Colonic mucosa (tissue), 4 donors: ENCODE measurements around the gene SCAI. TPM values are rescaled to one million over a fixed set of nuclear protein-coding genes. Genes with fewer than 3 reads are reported as not detected.

Source experiments
- DNase-seq: peaks from one replicate; pipeline ENCODE4 v3.0.0-alpha.2; 2020
- H3K27ac ChIP-seq: fragments of 200-600 bp; one replicate; pipeline ENCODE4 v1.8.0; 2021
- H3K27me3 ChIP-seq: fragments of 200-600 bp; one replicate; pipeline ENCODE4 v1.8.0; 2021
- H3K36me3 ChIP-seq: fragments of 200-600 bp; one replicate; pipeline ENCODE4 v1.8.0; 2021
- H3K4me1 ChIP-seq: fragments of 200-600 bp; one replicate; pipeline ENCODE4 v1.8.0; 2021; ENCODE audit warnings: mild to moderate bottlenecking
- H3K4me3 ChIP-seq: fragments of 200-600 bp; one replicate; pipeline ENCODE4 v1.8.0; 2021
- H3K9ac ChIP-seq, 2 donors: one replicate each; pipeline ENCODE4 v1.7.0; 2013; ENCODE audit warnings: control low read depth in 2 of 2, low read depth in 2 of 2, low read length in 2 of 2
- H3K9me3 ChIP-seq: fragments of 200-600 bp; one replicate; pipeline ENCODE4 v1.8.0; 2021
- CTCF ChIP-seq: fragments of 200-600 bp; IDR thresholded peaks from one replicate; pipeline ENCODE4 v1.8.0; 2022; ENCODE audit warnings: antibody characterized with exemption, mild to moderate bottlenecking
- intact Hi-C: fragments of 100-400 bp; cut with DNase I; formaldehyde crosslinking; loops from one replicate; pipeline ENCODE4 v1.14.1; 2022
- total RNA-seq, 2 donors: library from RNA; stranded (reverse); fragmentation: NEBNext Ultra II Directional in 1 of 2; extraction: Animal tissue kit (Norgen Biotek cat#: 25700) in 1 of 2; gene quantifications; one replicate each; pipeline ENCODE4 v1.2.1, GENCODE V29; 2021
- donor health status: healthy.
- donor health status: DM: no; HTN: no; CAD: no.
- donor health status: DM: no; HTN: no; CAD: no.

SCAI gene
- total RNA-seq, 2 donors from 2014 or later, result 6.7 to 8.3 TPM

- DNase-seq, result no peak
- Histone ChIP-seq H3K9ac (no peak overlapping the region), H3K27ac (no peak overlapping the region), H3K4me3 (no peak overlapping the region), H3K4me1 (no peaks in the 10 kb centered on the region), H3K36me3 (no peaks in the 10 kb centered on the region), H3K27me3 (no peaks in the 10 kb centered on the region), H3K9me3 (no peaks in the 10 kb centered on the region)
- intact Hi-C loops, result loop anchor here (10.0 kb wide), 1 partner anchor 366 kb away; the partner anchor contains the start of genes NR6A1 and OLFML2A
- no peak for TF ChIP-seq CTCF
These were observed 2.8 kb downstream of the SCAI start for GRCh38 chr9:125140576-125140975.

GRCh38 chr9:125137200-125137599, 6.1 kb downstream of the SCAI start:
- TF ChIP-seq CTCF, result no peak
- Histone ChIP-seq H3K4me3 (no peak overlapping the region), H3K27me3 (no peaks in the 10 kb centered on the region), H3K9me3 (no peaks in the 10 kb centered on the region), H3K4me1 (no peaks in the 10 kb centered on the region), H3K27ac (no peak overlapping the region), H3K36me3 (no peaks in the 10 kb centered on the region), H3K9ac (no peak overlapping the region)
- intact Hi-C loops, result no loop called here
- DNase-seq, result no peak

GRCh38 chr9:125134976-125135375, 8.4 kb downstream of the SCAI start:
- no peak for TF ChIP-seq CTCF
- H3K27ac ChIP-seq, result no peak overlapping the region
- no peaks in the 10 kb centered on the region for H3K36me3 ChIP-seq
- DNase-seq, result no peak
- H3K4me1 ChIP-seq, result no peaks in the 10 kb centered on the region
- no peaks in the 10 kb centered on the region for H3K27me3 ChIP-seq
- intact Hi-C loops, result no loop called here
- H3K9me3 ChIP-seq, result no peaks in the 10 kb centered on the region
- H3K9ac ChIP-seq, result no peak overlapping the region
- no peak overlapping the region for H3K4me3 ChIP-seq

GRCh38 chr9:125133403-125134329, 9.7 kb downstream of the SCAI start:
- no peak overlapping the region for H3K27ac ChIP-seq
- H3K27me3 ChIP-seq, result no peaks in the 10 kb centered on the region
- no peaks in the 10 kb centered on the region for H3K4me1 ChIP-seq
- intact Hi-C loops, result no loop called here
- no peak for DNase-seq
- TF ChIP-seq CTCF, result no peak
- H3K36me3 ChIP-seq, result no peaks in the 10 kb centered on the region
- H3K4me3 ChIP-seq, result no peak overlapping the region
- no peaks in the 10 kb centered on the region for H3K9me3 ChIP-seq
- H3K9ac ChIP-seq, result no peak overlapping the region

- Histone ChIP-seq H3K4me3 (no peak overlapping the region), H3K27me3 (no peaks in the 10 kb centered on the region), H3K36me3 (no peaks in the 10 kb centered on the region), H3K9me3 (no peaks in the 10 kb centered on the region), H3K4me1 (no peaks in the 10 kb centered on the region), H3K27ac (no peak overlapping the region), H3K9ac (no peak overlapping the region)
- DNase-seq, result no peak
- intact Hi-C loops, result no loop called here
- no peak for TF ChIP-seq CTCF
These were observed 11.6 kb downstream of the SCAI start for GRCh38 chr9:125131778-125132177.
